Caco-2 (cell line): ENCODE measurements around the gene PLCB2. TPM values are rescaled to one million over a fixed set of nuclear protein-coding genes. Genes with fewer than 3 reads are reported as not detected.

Experiments
- BruUV-seq: library from RNA; stranded (reverse); fragments of 400-500 nt; replicated peaks from 2 replicates; lab custom pipeline; 2021; lab: Mats Ljungman, UMichigan
- CTCF ChIA-PET: fragments of 300-600 bp; sonication (Branson Sonifier 250); formaldehyde crosslinking; loops from one replicate; lab custom pipeline; 2022; ENCODE audit warnings: antibody characterized with exemption; lab: Charles Lee
- POLR2A ChIA-PET: fragments of 300-600 bp; sonication (Branson Sonifier 250); formaldehyde crosslinking; loops from one replicate; lab custom pipeline; 2022; ENCODE audit warnings: antibody characterized with exemption; lab: Charles Lee
- DNase-seq, 2 experiments: peaks; one replicate each; pipeline versions ENCODE4 v3.0.0 to v3.0.0-alpha.2; 2020 to 2022
- H3K27me3 ChIP-seq: replicated peaks from 2 replicates; pipeline ENCODE4 v1.6.0; 2011; ENCODE audit warnings: low read length; ENCODE audit not compliant: control insufficient read depth, insufficient read depth
- H3K36me3 ChIP-seq: 2 replicates; pipeline ENCODE4 v1.5.1; 2011; ENCODE audit warnings: low read length; ENCODE audit not compliant: control insufficient read depth, insufficient read depth
- H3K4me1 ChIP-seq: fragments of 250-450 bp; sonication (Bioruptor Pico); 2 replicates; pipeline ENCODE4 v1.5.1; 2020; ENCODE audit warnings: mild to moderate bottlenecking
- H3K4me3 ChIP-seq: 2 replicates; pipeline ENCODE4 v1.5.1; 2011; ENCODE audit warnings: low read depth, mild to moderate bottlenecking, control low read depth, low read length
- H3K9me3 ChIP-seq: fragments of 250-450 bp; sonication (Bioruptor Pico); 2 replicates; pipeline ENCODE4 v1.5.1; 2020; ENCODE audit warnings: mild to moderate bottlenecking, moderate library complexity
- H3K27ac Mint-ChIP-seq: one replicate; pipeline ENCODE4 v1.8.0; 2022; ENCODE audit warnings: mixed read lengths; ENCODE audit not compliant: unreplicated experiment
- H3K27me3 Mint-ChIP-seq: one replicate; pipeline ENCODE4 v1.8.0; 2022; ENCODE audit warnings: mixed read lengths; ENCODE audit not compliant: insufficient read depth, unreplicated experiment
- H3K36me3 Mint-ChIP-seq: one replicate; pipeline ENCODE4 v1.8.0; 2022; ENCODE audit warnings: mild to moderate bottlenecking, mixed read lengths; ENCODE audit not compliant: insufficient read depth, unreplicated experiment
- H3K4me1 Mint-ChIP-seq: one replicate; pipeline ENCODE4 v1.8.0; 2022; ENCODE audit warnings: low read depth, mixed read lengths; ENCODE audit not compliant: unreplicated experiment
- H3K4me3 Mint-ChIP-seq: one replicate; pipeline ENCODE4 v1.8.0; 2022; ENCODE audit warnings: mild to moderate bottlenecking, moderate library complexity, mixed read lengths; ENCODE audit not compliant: unreplicated experiment
- H3K9me3 Mint-ChIP-seq: one replicate; pipeline ENCODE4 v1.8.0; 2022; ENCODE audit warnings: mixed read lengths; ENCODE audit not compliant: unreplicated experiment
- intact Hi-C: fragments of 100-400 bp; cut with micrococcal nuclease; formaldehyde crosslinking; loops from one replicate; pipeline ENCODE4 v1.10.0; 2022; ENCODE audit not compliant: unreplicated experiment
- total RNA-seq: library from RNA; stranded (reverse); gene quantifications from 2 replicates; pipeline ENCODE4 v1.2.3, GENCODE V29; 2022
- TF ChIP-seq, protein P1 (sequence below), 2 experiments: fragments of 200-600 bp in 1 of 2; IDR thresholded peaks; 1 replicate in 1 of 2; 2 replicates in 1 of 2; pipeline versions ENCODE4 v1.5.1 to v1.8.0; 2011 to 2022; ENCODE audit warnings: antibody characterized with exemption in 1 of 2, control low read depth in 1 of 2, inconsistent platforms in 1 of 2, low read depth in 1 of 2, low read length in 1 of 2, mild to moderate bottlenecking in 1 of 2, moderate library complexity in 1 of 2; ENCODE audit not compliant: insufficient read depth in 1 of 2, severe bottlenecking in 1 of 2, unreplicated experiment in 1 of 2

PLCB2 gene
- total RNA-seq, 1 experiment from 2014 or later: 4.7 TPM

DNA sequence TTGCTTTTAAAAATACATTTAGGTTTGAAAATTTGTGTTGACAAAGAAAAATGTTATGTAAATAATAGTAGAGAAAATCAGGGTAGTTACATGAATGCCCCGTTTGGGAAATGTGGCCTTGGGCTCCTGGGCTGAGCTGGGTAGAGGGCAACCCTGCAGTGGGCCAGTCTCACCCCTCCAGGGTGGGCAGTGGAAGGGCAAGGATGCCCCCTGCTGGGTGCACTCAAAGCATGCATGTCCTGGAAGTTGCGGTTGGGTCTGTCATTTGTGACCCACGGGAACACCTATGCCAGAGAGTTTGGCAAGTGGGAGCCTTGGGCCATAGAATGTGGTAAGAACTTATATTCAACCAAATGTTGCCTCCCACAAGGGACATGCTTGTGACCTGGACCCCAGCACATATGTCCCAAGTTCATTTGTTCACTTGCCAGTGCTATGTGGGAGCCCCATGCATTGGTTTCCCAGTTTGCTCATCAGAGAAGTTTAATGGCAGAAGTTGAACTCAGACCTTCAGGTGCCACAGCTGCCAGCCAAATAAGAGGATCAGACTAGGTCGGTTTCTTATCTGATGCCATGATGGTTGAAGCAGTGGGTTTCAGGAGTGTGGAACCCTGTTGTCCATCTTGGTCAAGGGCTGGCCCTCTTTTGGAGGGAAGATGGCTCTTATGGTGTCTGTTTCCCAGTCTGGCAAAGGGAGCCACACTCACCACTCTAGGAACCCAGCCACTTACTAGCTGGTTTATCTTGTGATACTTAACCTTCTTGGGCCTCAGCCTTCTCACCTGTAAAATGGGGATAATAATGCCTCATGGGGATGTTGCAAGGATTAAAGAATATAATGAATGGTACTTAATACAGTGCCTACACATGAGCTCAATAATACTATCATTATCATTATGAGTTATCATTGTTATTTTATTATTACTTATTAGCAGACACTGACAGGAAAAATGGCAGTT, 2.5 kb upstream of the PLCB2 start:
- TF ChIP-seq, protein P1, sequence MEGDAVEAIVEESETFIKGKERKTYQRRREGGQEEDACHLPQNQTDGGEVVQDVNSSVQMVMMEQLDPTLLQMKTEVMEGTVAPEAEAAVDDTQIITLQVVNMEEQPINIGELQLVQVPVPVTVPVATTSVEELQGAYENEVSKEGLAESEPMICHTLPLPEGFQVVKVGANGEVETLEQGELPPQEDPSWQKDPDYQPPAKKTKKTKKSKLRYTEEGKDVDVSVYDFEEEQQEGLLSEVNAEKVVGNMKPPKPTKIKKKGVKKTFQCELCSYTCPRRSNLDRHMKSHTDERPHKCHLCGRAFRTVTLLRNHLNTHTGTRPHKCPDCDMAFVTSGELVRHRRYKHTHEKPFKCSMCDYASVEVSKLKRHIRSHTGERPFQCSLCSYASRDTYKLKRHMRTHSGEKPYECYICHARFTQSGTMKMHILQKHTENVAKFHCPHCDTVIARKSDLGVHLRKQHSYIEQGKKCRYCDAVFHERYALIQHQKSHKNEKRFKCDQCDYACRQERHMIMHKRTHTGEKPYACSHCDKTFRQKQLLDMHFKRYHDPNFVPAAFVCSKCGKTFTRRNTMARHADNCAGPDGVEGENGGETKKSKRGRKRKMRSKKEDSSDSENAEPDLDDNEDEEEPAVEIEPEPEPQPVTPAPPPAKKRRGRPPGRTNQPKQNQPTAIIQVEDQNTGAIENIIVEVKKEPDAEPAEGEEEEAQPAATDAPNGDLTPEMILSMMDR (IDR thresholded peaks at IDR 0.05; ENCODE audit: insufficient read depth in 1 of 2, low read depth in 1 of 2, low read length in 1 of 2, severe bottlenecking in 1 of 2, unreplicated experiment in 1 of 2): peak; percentile 72 to 74
- DNase-seq: peak; percentile 57 to 75
- Histone ChIP-seq H3K36me3 (no peaks in the 10 kb centered on the region), H3K4me3 (no peak overlapping the region), H3K9me3 (no peaks in the 10 kb centered on the region), H3K4me1 (no peaks in the 10 kb centered on the region), H3K27me3 (no peaks in the 10 kb centered on the region)
- no peak overlapping the region for H3K27ac Mint-ChIP-seq
- intact Hi-C loops: loop anchor here (1.0 kb wide), 2 partner anchors 10 to 31 kb away; no protein-coding TSS in a partner anchor
- H3K27me3 Mint-ChIP-seq: peaks cover 3% of the 10 kb centered on the region
- H3K4me3 Mint-ChIP-seq: no peak overlapping the region
- CTCF ChIA-PET: interaction anchor here (0.9 to 4.2 kb wide), 9 partner anchors 9 to 35 kb away, joined by 3 to 34 read pairs (median 6); partner anchors contain the start of gene INAFM2
- POLR2A ChIA-PET: no interaction called here
- no TSS peak for BruUV-seq
- H3K9me3 Mint-ChIP-seq: no peaks in the 10 kb centered on the region
- no peaks in the 10 kb centered on the region for H3K36me3 Mint-ChIP-seq
- H3K4me1 Mint-ChIP-seq: no peaks in the 10 kb centered on the region

GRCh38 chr15:40309344-40309862, 1.7 kb upstream of the PLCB2 start:
- no peaks in the 10 kb centered on the region for H3K36me3 Mint-ChIP-seq
- peaks cover 3% of the 10 kb centered on the region for H3K27me3 Mint-ChIP-seq
- TF ChIP-seq, protein P1 (IDR thresholded peaks at IDR 0.05; ENCODE audit: insufficient read depth in 1 of 2, low read depth in 1 of 2, low read length in 1 of 2, severe bottlenecking in 1 of 2, unreplicated experiment in 1 of 2): no peak
- POLR2A ChIA-PET: no interaction called here
- H3K9me3 ChIP-seq: no peaks in the 10 kb centered on the region
- H3K4me3 Mint-ChIP-seq: no peak overlapping the region
- no TSS peak for BruUV-seq
- CTCF ChIA-PET: interaction anchor here (0.9 to 4.2 kb wide), 10 partner anchors 8 to 34 kb away, joined by 3 to 34 read pairs (median 6); partner anchors contain the start of gene INAFM2
- H3K36me3 ChIP-seq: no peaks in the 10 kb centered on the region
- H3K27ac Mint-ChIP-seq: no peak overlapping the region
- no peak for DNase-seq
- H3K4me1 ChIP-seq: no peaks in the 10 kb centered on the region
- intact Hi-C loops: no loop called here
- no peaks in the 10 kb centered on the region for H3K9me3 Mint-ChIP-seq
- H3K4me3 ChIP-seq: no peak overlapping the region
- no peaks in the 10 kb centered on the region for H3K4me1 Mint-ChIP-seq
- no peaks in the 10 kb centered on the region for H3K27me3 ChIP-seq

- Histone ChIP-seq H3K4me3 (no peak overlapping the region), H3K9me3 (no peaks in the 10 kb centered on the region), H3K27me3 (no peaks in the 10 kb centered on the region), H3K4me1 (no peaks in the 10 kb centered on the region), H3K36me3 (no peaks in the 10 kb centered on the region)
- Mint-ChIP-seq H3K4me3 (no peak overlapping the region), H3K9me3 (no peaks in the 10 kb centered on the region), H3K36me3 (no peaks in the 10 kb centered on the region), H3K27me3 (no peaks in the 10 kb centered on the region), H3K4me1 (no peaks in the 10 kb centered on the region), H3K27ac (no peak overlapping the region)
- POLR2A ChIA-PET: no interaction called here
- CTCF ChIA-PET: interaction anchor here (0.5 to 4.2 kb wide), 10 partner anchors 13 to 134 kb away, joined by 3 to 34 read pairs (median 4); partner anchors contain the start of genes ANKRD63 and BAHD1
- intact Hi-C loops: no loop called here
- no TSS peak for BruUV-seq
- TF ChIP-seq, protein P1 (IDR thresholded peaks at IDR 0.05; ENCODE audit: insufficient read depth in 1 of 2, low read depth in 1 of 2, low read length in 1 of 2, severe bottlenecking in 1 of 2, unreplicated experiment in 1 of 2): no peak
- no peak for DNase-seq
Measured at GRCh38 chr15:40306908-40307307, 827 bp downstream of the PLCB2 start.
